Liver (tissue), 9 donors: Measurements from ENCODE around the gene RINL. TPM values are rescaled to one million over a fixed set of nuclear protein-coding genes. Genes with fewer than 3 reads are reported as not detected.

Experiments
- DNase-seq: peaks from one replicate; pipeline ENCODE4 v3.0.0-alpha.2; 2017; ENCODE audit warnings: low spot score
- H3K27ac ChIP-seq, 2 donors: one replicate each; pipeline ENCODE4 v1.7.0; 2013; ENCODE audit warnings: inconsistent platforms in 2 of 2, low read length in 2 of 2, control low read depth in 1 of 2, low read depth in 1 of 2, mild to moderate bottlenecking in 1 of 2
- H3K27me3 ChIP-seq, 4 donors: one replicate each; pipeline versions ENCODE4 v1.6.1 to v1.7.0; 2013; ENCODE audit warnings: low read length in 3 of 4, inconsistent platforms in 1 of 4, mild to moderate bottlenecking in 1 of 4, moderate library complexity in 1 of 4; ENCODE audit not compliant: control insufficient read depth in 4 of 4, insufficient read depth in 4 of 4
- H3K36me3 ChIP-seq, 4 donors: one replicate each; pipeline versions ENCODE4 v1.6.1 to v1.7.0; 2013; ENCODE audit warnings: low read length in 3 of 4, mild to moderate bottlenecking in 3 of 4, low read depth in 1 of 4, moderate library complexity in 1 of 4; ENCODE audit not compliant: control insufficient read depth in 4 of 4, insufficient read depth in 3 of 4
- H3K4me1 ChIP-seq, 4 donors: one replicate each; pipeline versions ENCODE4 v1.6.1 to v1.7.0; 2013; ENCODE audit warnings: low read length in 3 of 4, mild to moderate bottlenecking in 3 of 4, moderate library complexity in 1 of 4; ENCODE audit not compliant: control insufficient read depth in 4 of 4, insufficient read depth in 4 of 4
- H3K4me3 ChIP-seq, 3 donors: one replicate each; pipeline versions ENCODE4 v1.6.1 to v1.7.0; 2013; ENCODE audit warnings: low read length in 3 of 3, control low read depth in 1 of 3, low read depth in 1 of 3, mild to moderate bottlenecking in 1 of 3
- H3K9ac ChIP-seq, 2 donors: one replicate each; pipeline ENCODE4 v1.7.0; 2013; ENCODE audit warnings: low read length in 2 of 2, mild to moderate bottlenecking in 2 of 2, moderate library complexity in 2 of 2, control low read depth in 1 of 2, low read depth in 1 of 2
- H3K9me3 ChIP-seq, 4 donors: one replicate each; pipeline versions ENCODE4 v1.6.1 to v1.7.0; 2013; ENCODE audit warnings: low read length in 3 of 4; ENCODE audit not compliant: control insufficient read depth in 4 of 4
- ATF3 ChIP-seq: IDR thresholded peaks from 2 replicates; pipeline ENCODE4 v1.6.1; 2016; ENCODE audit warnings: antibody characterized with exemption
- CTCF ChIP-seq: fragments of 150-350 bp; IDR thresholded peaks from 2 replicates; pipeline ENCODE4 v1.5.1; 2017; ENCODE audit warnings: improper control_type of control experiment, low read depth, low read length; ENCODE audit not compliant: missing input control
- EGR1 ChIP-seq, 2 donors: IDR thresholded peaks; 2 replicates each; pipeline ENCODE4 v1.6.1; 2016 to 2018; ENCODE audit warnings: antibody characterized with exemption in 2 of 2, low read depth in 2 of 2
- FOXA1 ChIP-seq: IDR thresholded peaks from 2 replicates; pipeline ENCODE4 v1.6.1; 2016; ENCODE audit warnings: antibody characterized with exemption
- FOXA2 ChIP-seq: IDR thresholded peaks from 2 replicates; pipeline ENCODE4 v1.6.1; 2016; ENCODE audit warnings: antibody characterized with exemption
- GABPA ChIP-seq, 2 donors: IDR thresholded peaks in 1 of 2; conservative IDR thresholded peaks in 1 of 2; 2 replicates each; pipeline ENCODE4 v1.6.1; 2016; ENCODE audit warnings: antibody characterized with exemption in 2 of 2, mild to moderate bottlenecking in 1 of 2, moderate library complexity in 1 of 2
- HNF4A ChIP-seq, 2 donors: conservative IDR thresholded peaks; 2 replicates each; pipeline ENCODE4 v1.6.1; 2016; ENCODE audit warnings: antibody characterized with exemption in 2 of 2, mild to moderate bottlenecking in 2 of 2
- HNF4G ChIP-seq: IDR thresholded peaks from 2 replicates; pipeline ENCODE4 v1.6.1; 2016; ENCODE audit warnings: antibody characterized with exemption
- JUND ChIP-seq, 2 donors: IDR thresholded peaks; 2 replicates each; pipeline ENCODE4 v1.6.1; 2016; ENCODE audit warnings: antibody characterized with exemption in 2 of 2
- MAX ChIP-seq: IDR thresholded peaks from 2 replicates; pipeline ENCODE4 v1.6.1; 2016; ENCODE audit warnings: antibody characterized with exemption
- NR2F2 ChIP-seq: IDR thresholded peaks from 2 replicates; pipeline ENCODE4 v1.6.1; 2016; ENCODE audit warnings: antibody characterized with exemption
- RAD21 ChIP-seq, 2 donors: IDR thresholded peaks; 2 replicates each; pipeline ENCODE4 v1.6.1; 2016; ENCODE audit warnings: antibody characterized with exemption in 2 of 2, mild to moderate bottlenecking in 2 of 2
- REST ChIP-seq: IDR thresholded peaks from 2 replicates; pipeline ENCODE4 v1.6.1; 2016; ENCODE audit warnings: antibody characterized with exemption, mild to moderate bottlenecking
- RXRA ChIP-seq, 2 donors: IDR thresholded peaks; 2 replicates each; pipeline ENCODE4 v1.6.1; 2017 to 2018; ENCODE audit warnings: antibody characterized with exemption in 2 of 2, mild to moderate bottlenecking in 1 of 2
- SP1 ChIP-seq: IDR thresholded peaks from 2 replicates; pipeline ENCODE4 v1.6.1; 2018; ENCODE audit warnings: antibody characterized with exemption, mild to moderate bottlenecking
- TAF1 ChIP-seq: conservative IDR thresholded peaks from 2 replicates; pipeline ENCODE4 v1.6.1; 2016; ENCODE audit warnings: antibody characterized with exemption, mild to moderate bottlenecking
- YY1 ChIP-seq: IDR thresholded peaks from 2 replicates; pipeline ENCODE4 v1.6.1; 2016; ENCODE audit warnings: antibody characterized with exemption, mild to moderate bottlenecking
- ZBTB33 ChIP-seq: IDR thresholded peaks from 2 replicates; pipeline ENCODE4 v1.6.1; 2016; ENCODE audit warnings: antibody characterized with exemption
- WGBS: extraction: QIAGEN DNeasy Blood & Tissue Kit; methylation state at CpG from one replicate; pipeline ENCODE4 v1.1.7; 2013; 5-methylcytosine and 5-hydroxymethylcytosine counted together
- polyA plus RNA-seq, 2 donors: library from polyadenylated mRNA; stranded (reverse) in 1 of 2; unstranded in 1 of 2; fragments of 200-250 nt in 1 of 2; fragments of >200 nt in 1 of 2; fragmentation: Nextera tagmentation in 1 of 2; extraction: Ambion mirVana in 1 of 2; gene quantifications; one replicate each; pipeline versions ENCODE4 v1.2.1 to v1.2.3, GENCODE V29; 2013 to 2015
- total RNA-seq, 2 donors: library from RNA; depleted of rRNA; stranded (reverse); fragments of >200 nt; gene quantifications; one replicate each; pipeline ENCODE4 v1.2.3, GENCODE V29; 2014
- donor health status: healthy.
- donor health status: healthy.
- donor health status: healthy.
- donor health status: healthy.
- donor health status: healthy.

Gene RINL
- total and polyA plus RNA-seq, 4 donors, result 4.9 to 8.7 (median 5.5) TPM

GRCh38 chr19:38841180-38841766 is 36.8 kb downstream of the RINL start (continued):
- no peak for TF ChIP-seq CTCF

GRCh38 chr19:38840583-38840968 is 37.5 kb downstream of the RINL start:
- H3K9me3 ChIP-seq, result no peaks in the 10 kb centered on the region
- no peaks in the 10 kb centered on the region for H3K27me3 ChIP-seq
- H3K4me1 ChIP-seq, result peaks cover 27 to 88% (median 82%) of the 10 kb centered on the region in 4 donors
- no peak overlapping the region for H3K9ac ChIP-seq
- H3K4me3 ChIP-seq, result no peak overlapping the region
- DNase-seq, result no peak
- peaks cover 40 to 85% (median 77%) of the 10 kb centered on the region in 4 donors for H3K36me3 ChIP-seq
- WGBS, result 95% methylated on average over 5 of the region's 5 CpGs
- no peak overlapping the region for H3K27ac ChIP-seq
- TF ChIP-seq ZBTB33 (no peak), YY1 (no peak), HNF4A (conservative IDR thresholded peaks at IDR 0.05) (no peak), ATF3 (no peak), RAD21 (IDR thresholded peaks at IDR 0.05) (no peak), JUND (IDR thresholded peaks at IDR 0.05) (no peak), HNF4G (no peak), NR2F2 (no peak), CTCF (no peak), EGR1 (IDR thresholded peaks at IDR 0.05; ENCODE audit: low read depth in 2 of 2) (no peak), SP1 (no peak), MAX (no peak), GABPA (IDR thresholded peaks at IDR 0.05 in 1 of 2, conservative IDR thresholded peaks at IDR 0.05 in 1 of 2) (no peak), REST (no peak), TAF1 (no peak), FOXA2 (no peak), FOXA1 (no peak), RXRA (IDR thresholded peaks at IDR 0.05) (no peak)
